WTC11 (cell line): Measurements from ENCODE around the gene CHMP1B. TPM values are rescaled to one million over a fixed set of nuclear protein-coding genes. Genes with fewer than 3 reads are reported as not detected.
A peak's percentile ranks its signal among the peaks of the same experiment; 100 is the strongest.

Experiments used
- CREM ChIP-seq: sonication (generic); formaldehyde crosslinking; IDR thresholded peaks from 2 replicates; pipeline ENCODE4 v1.8.1; 2022; ENCODE audit warnings: mild to moderate bottlenecking, missing genetic modification reagents, moderate library complexity
- FOXP1 ChIP-seq: sonication (generic); formaldehyde crosslinking; IDR thresholded peaks from 2 replicates; pipeline ENCODE4 v1.8.0; 2022; ENCODE audit warnings: missing genetic modification reagents, mild to moderate bottlenecking, moderate library complexity, borderline replicate concordance
- GRHL2 ChIP-seq: fragments of 250-450 bp; sonication (Bioruptor Pico); IDR thresholded peaks from 2 replicates; pipeline ENCODE4 v1.8.0; 2022; ENCODE audit warnings: mild to moderate bottlenecking, moderate library complexity; ENCODE audit not compliant: insufficient replicate concordance, severe bottlenecking
- IRF2 ChIP-seq: sonication (generic); formaldehyde crosslinking; IDR thresholded peaks from 2 replicates; pipeline ENCODE4 v1.8.0; 2022; ENCODE audit warnings: low read depth, missing genetic modification reagents, borderline replicate concordance
- JUN ChIP-seq: sonication (generic); formaldehyde crosslinking; IDR thresholded peaks from 2 replicates; pipeline ENCODE4 v1.8.0; 2023; ENCODE audit warnings: mild to moderate bottlenecking, missing genetic modification reagents
- KAT7 ChIP-seq: sonication (generic); formaldehyde crosslinking; IDR thresholded peaks from 2 replicates; pipeline ENCODE4 v1.8.1; 2023; ENCODE audit warnings: missing genetic modification reagents, mild to moderate bottlenecking, borderline replicate concordance
- MXD4 ChIP-seq: fragments of 250-450 bp; sonication (Bioruptor Pico); IDR thresholded peaks from 2 replicates; pipeline ENCODE4 v1.8.0; 2021; ENCODE audit warnings: mild to moderate bottlenecking, moderate library complexity, borderline replicate concordance
- NR1H2 ChIP-seq: sonication (generic); formaldehyde crosslinking; IDR thresholded peaks from 2 replicates; pipeline ENCODE4 v1.9.0; 2021; ENCODE audit warnings: mild to moderate bottlenecking, moderate library complexity, missing genetic modification reagents
- NR3C1 ChIP-seq: sonication (generic); formaldehyde crosslinking; conservative IDR thresholded peaks from 2 replicates; pipeline ENCODE4 v1.8.1; 2023; ENCODE audit warnings: low read depth, mild to moderate bottlenecking, missing genetic modification reagents
- SMAD3 ChIP-seq: sonication (generic); formaldehyde crosslinking; IDR thresholded peaks from 2 replicates; pipeline ENCODE4 v1.8.0; 2022; ENCODE audit warnings: missing genetic modification reagents, mild to moderate bottlenecking, borderline replicate concordance
- TP53 ChIP-seq: sonication (generic); formaldehyde crosslinking; IDR thresholded peaks from 2 replicates; pipeline ENCODE4 v1.8.1; 2023; ENCODE audit warnings: mild to moderate bottlenecking, missing genetic modification reagents
- ZBTB21 ChIP-seq: sonication (generic); formaldehyde crosslinking; IDR thresholded peaks from 2 replicates; pipeline ENCODE4 v1.8.1; 2023; ENCODE audit warnings: mild to moderate bottlenecking, missing genetic modification reagents, borderline replicate concordance
- ZNF121 ChIP-seq: sonication (generic); formaldehyde crosslinking; IDR thresholded peaks from 2 replicates; pipeline ENCODE4 v1.8.0; 2023; ENCODE audit warnings: missing genetic modification reagents
- ZNF317 ChIP-seq: sonication (generic); formaldehyde crosslinking; IDR thresholded peaks from 2 replicates; pipeline ENCODE4 v1.8.1; 2023; ENCODE audit warnings: low read depth, mild to moderate bottlenecking, moderate library complexity, missing genetic modification reagents, borderline replicate concordance
- ZNF396 ChIP-seq: fragments of 250-450 bp; sonication (Bioruptor Pico); IDR thresholded peaks from 2 replicates; pipeline ENCODE4 v1.8.0; 2021; ENCODE audit warnings: mild to moderate bottlenecking, moderate library complexity, borderline replicate concordance
- total RNA-seq: library from RNA; stranded (reverse); gene quantifications from 3 replicates; pipeline ENCODE4 v1.2.3, GENCODE V29; 2021
- TF ChIP-seq, protein P1 (sequence below): sonication (generic); formaldehyde crosslinking; conservative IDR thresholded peaks from 2 replicates; pipeline ENCODE4 v1.8.1; 2023; ENCODE audit warnings: mild to moderate bottlenecking, low read depth, missing genetic modification reagents, moderate library complexity
- TF ChIP-seq, protein P2 (sequence below): fragments of 250-450 bp; sonication (Bioruptor Pico); IDR thresholded peaks from 2 replicates; pipeline ENCODE4 v2.1.2; 2022; ENCODE audit warnings: mild to moderate bottlenecking, moderate library complexity
- TF ChIP-seq, protein P3 (sequence below): sonication (generic); formaldehyde crosslinking; IDR thresholded peaks from 2 replicates; pipeline ENCODE4 v1.8.0; 2022; ENCODE audit warnings: mild to moderate bottlenecking, missing genetic modification reagents
- TF ChIP-seq, protein P4 (sequence below): fragments of 250-450 bp; sonication (Bioruptor Pico); IDR thresholded peaks from 2 replicates; pipeline ENCODE4 v1.9.0; 2021; ENCODE audit warnings: mild to moderate bottlenecking, borderline replicate concordance
- TF ChIP-seq, protein P5 (sequence below): sonication (generic); formaldehyde crosslinking; IDR thresholded peaks from 2 replicates; pipeline ENCODE4 v1.8.1; 2023; ENCODE audit warnings: mild to moderate bottlenecking, missing genetic modification reagents, borderline replicate concordance
- TF ChIP-seq, protein P6 (sequence below): sonication (generic); formaldehyde crosslinking; IDR thresholded peaks from 2 replicates; pipeline ENCODE4 v1.8.1; 2023; ENCODE audit warnings: mild to moderate bottlenecking, missing genetic modification reagents, moderate library complexity
- TF ChIP-seq, protein P7 (sequence below): fragments of 250-450 bp; sonication (Bioruptor Pico); IDR thresholded peaks from 2 replicates; pipeline ENCODE4 v1.9.0; 2021; ENCODE audit warnings: mild to moderate bottlenecking
- TF ChIP-seq, protein P8 (sequence below): sonication (generic); formaldehyde crosslinking; conservative IDR thresholded peaks from 2 replicates; pipeline ENCODE4 v1.8.1; 2022; ENCODE audit warnings: mild to moderate bottlenecking, missing genetic modification reagents

Gene CHMP1B
- total RNA-seq, 1 experiment from 2014 or later: 37.2 TPM

DNA sequence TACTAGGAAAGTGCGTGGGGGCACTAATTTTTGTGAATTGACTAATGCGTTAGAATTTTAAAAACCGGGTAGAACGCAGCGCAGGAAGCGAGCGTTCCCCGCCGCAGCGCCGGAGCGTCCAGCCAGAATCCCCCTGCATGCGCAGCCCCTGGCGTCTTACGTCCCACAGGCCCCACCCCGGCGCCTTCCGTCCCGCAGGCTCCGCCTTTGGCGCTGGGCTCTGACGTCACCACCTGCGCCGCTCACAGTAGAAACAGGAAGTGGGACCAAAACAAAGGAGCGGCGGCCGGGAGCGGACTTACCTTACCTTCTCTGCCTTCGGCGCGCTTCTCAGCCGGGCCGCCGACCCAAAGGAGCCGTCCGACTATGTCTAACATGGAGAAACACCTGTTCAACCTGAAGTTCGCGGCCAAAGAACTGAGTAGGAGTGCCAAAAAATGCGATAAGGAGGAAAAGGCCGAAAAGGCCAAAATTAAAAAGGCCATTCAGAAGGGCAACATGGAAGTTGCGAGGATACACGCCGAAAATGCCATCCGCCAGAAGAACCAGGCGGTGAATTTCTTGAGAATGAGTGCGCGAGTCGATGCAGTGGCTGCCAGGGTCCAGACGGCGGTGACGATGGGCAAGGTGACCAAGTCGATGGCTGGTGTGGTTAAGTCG, at the start of gene CHMP1B (continued):
- TF ChIP-seq, protein P1, sequence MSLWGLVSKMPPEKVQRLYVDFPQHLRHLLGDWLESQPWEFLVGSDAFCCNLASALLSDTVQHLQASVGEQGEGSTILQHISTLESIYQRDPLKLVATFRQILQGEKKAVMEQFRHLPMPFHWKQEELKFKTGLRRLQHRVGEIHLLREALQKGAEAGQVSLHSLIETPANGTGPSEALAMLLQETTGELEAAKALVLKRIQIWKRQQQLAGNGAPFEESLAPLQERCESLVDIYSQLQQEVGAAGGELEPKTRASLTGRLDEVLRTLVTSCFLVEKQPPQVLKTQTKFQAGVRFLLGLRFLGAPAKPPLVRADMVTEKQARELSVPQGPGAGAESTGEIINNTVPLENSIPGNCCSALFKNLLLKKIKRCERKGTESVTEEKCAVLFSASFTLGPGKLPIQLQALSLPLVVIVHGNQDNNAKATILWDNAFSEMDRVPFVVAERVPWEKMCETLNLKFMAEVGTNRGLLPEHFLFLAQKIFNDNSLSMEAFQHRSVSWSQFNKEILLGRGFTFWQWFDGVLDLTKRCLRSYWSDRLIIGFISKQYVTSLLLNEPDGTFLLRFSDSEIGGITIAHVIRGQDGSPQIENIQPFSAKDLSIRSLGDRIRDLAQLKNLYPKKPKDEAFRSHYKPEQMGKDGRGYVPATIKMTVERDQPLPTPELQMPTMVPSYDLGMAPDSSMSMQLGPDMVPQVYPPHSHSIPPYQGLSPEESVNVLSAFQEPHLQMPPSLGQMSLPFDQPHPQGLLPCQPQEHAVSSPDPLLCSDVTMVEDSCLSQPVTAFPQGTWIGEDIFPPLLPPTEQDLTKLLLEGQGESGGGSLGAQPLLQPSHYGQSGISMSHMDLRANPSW (CRISPR knock-in tag): no peak
- TF ChIP-seq NR1H2 (CRISPR knock-in tag) (no peak), ZNF396 (no peak), MXD4 (no peak), ZNF317 (no peak), KAT7 (CRISPR knock-in tag) (no peak), JUN (CRISPR knock-in tag) (peak; percentile 33; the same call in 1 of the 2 replicates), TP53 (CRISPR knock-in tag) (peak; percentile 46; the same call in 1 of the 2 replicates), FOXP1 (CRISPR knock-in tag) (no peak), NR3C1 (no peak), CREM (CRISPR knock-in tag) (peak; percentile 99), IRF2 (CRISPR knock-in tag) (no peak), ZBTB21 (CRISPR knock-in tag) (peak; percentile 70; the same call in 1 of the 2 replicates), SMAD3 (CRISPR knock-in tag) (0 out of 2 replicates have a peak, but pooled peaks have one; percentile 40), GRHL2 (CRISPR knock-in tag) (no peak), ZNF121 (no peak)
- TF ChIP-seq, protein P2, sequence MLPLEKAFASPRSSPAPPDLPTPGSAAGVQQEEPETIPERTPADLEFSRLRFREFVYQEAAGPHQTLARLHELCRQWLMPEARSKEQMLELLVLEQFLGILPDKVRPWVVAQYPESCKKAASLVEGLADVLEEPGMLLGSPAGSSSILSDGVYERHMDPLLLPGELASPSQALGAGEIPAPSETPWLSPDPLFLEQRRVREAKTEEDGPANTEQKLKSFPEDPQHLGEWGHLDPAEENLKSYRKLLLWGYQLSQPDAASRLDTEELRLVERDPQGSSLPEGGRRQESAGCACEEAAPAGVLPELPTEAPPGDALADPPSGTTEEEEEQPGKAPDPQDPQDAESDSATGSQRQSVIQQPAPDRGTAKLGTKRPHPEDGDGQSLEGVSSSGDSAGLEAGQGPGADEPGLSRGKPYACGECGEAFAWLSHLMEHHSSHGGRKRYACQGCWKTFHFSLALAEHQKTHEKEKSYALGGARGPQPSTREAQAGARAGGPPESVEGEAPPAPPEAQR (CRISPR knock-in tag): no peak
- TF ChIP-seq, protein P3, sequence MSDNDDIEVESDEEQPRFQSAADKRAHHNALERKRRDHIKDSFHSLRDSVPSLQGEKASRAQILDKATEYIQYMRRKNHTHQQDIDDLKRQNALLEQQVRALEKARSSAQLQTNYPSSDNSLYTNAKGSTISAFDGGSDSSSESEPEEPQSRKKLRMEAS (CRISPR knock-in tag): peak; percentile 70
- TF ChIP-seq, protein P4, sequence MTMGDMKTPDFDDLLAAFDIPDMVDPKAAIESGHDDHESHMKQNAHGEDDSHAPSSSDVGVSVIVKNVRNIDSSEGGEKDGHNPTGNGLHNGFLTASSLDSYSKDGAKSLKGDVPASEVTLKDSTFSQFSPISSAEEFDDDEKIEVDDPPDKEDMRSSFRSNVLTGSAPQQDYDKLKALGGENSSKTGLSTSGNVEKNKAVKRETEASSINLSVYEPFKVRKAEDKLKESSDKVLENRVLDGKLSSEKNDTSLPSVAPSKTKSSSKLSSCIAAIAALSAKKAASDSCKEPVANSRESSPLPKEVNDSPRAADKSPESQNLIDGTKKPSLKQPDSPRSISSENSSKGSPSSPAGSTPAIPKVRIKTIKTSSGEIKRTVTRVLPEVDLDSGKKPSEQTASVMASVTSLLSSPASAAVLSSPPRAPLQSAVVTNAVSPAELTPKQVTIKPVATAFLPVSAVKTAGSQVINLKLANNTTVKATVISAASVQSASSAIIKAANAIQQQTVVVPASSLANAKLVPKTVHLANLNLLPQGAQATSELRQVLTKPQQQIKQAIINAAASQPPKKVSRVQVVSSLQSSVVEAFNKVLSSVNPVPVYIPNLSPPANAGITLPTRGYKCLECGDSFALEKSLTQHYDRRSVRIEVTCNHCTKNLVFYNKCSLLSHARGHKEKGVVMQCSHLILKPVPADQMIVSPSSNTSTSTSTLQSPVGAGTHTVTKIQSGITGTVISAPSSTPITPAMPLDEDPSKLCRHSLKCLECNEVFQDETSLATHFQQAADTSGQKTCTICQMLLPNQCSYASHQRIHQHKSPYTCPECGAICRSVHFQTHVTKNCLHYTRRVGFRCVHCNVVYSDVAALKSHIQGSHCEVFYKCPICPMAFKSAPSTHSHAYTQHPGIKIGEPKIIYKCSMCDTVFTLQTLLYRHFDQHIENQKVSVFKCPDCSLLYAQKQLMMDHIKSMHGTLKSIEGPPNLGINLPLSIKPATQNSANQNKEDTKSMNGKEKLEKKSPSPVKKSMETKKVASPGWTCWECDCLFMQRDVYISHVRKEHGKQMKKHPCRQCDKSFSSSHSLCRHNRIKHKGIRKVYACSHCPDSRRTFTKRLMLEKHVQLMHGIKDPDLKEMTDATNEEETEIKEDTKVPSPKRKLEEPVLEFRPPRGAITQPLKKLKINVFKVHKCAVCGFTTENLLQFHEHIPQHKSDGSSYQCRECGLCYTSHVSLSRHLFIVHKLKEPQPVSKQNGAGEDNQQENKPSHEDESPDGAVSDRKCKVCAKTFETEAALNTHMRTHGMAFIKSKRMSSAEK (CRISPR knock-in tag): no peak
- TF ChIP-seq, protein P5, sequence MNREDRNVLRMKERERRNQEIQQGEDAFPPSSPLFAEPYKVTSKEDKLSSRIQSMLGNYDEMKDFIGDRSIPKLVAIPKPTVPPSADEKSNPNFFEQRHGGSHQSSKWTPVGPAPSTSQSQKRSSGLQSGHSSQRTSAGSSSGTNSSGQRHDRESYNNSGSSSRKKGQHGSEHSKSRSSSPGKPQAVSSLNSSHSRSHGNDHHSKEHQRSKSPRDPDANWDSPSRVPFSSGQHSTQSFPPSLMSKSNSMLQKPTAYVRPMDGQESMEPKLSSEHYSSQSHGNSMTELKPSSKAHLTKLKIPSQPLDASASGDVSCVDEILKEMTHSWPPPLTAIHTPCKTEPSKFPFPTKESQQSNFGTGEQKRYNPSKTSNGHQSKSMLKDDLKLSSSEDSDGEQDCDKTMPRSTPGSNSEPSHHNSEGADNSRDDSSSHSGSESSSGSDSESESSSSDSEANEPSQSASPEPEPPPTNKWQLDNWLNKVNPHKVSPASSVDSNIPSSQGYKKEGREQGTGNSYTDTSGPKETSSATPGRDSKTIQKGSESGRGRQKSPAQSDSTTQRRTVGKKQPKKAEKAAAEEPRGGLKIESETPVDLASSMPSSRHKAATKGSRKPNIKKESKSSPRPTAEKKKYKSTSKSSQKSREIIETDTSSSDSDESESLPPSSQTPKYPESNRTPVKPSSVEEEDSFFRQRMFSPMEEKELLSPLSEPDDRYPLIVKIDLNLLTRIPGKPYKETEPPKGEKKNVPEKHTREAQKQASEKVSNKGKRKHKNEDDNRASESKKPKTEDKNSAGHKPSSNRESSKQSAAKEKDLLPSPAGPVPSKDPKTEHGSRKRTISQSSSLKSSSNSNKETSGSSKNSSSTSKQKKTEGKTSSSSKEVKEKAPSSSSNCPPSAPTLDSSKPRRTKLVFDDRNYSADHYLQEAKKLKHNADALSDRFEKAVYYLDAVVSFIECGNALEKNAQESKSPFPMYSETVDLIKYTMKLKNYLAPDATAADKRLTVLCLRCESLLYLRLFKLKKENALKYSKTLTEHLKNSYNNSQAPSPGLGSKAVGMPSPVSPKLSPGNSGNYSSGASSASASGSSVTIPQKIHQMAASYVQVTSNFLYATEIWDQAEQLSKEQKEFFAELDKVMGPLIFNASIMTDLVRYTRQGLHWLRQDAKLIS (CRISPR knock-in tag): 0 out of 2 replicates have a peak, but pooled peaks have one; percentile 35
- TF ChIP-seq, protein P6, sequence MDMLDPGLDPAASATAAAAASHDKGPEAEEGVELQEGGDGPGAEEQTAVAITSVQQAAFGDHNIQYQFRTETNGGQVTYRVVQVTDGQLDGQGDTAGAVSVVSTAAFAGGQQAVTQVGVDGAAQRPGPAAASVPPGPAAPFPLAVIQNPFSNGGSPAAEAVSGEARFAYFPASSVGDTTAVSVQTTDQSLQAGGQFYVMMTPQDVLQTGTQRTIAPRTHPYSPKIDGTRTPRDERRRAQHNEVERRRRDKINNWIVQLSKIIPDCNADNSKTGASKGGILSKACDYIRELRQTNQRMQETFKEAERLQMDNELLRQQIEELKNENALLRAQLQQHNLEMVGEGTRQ (CRISPR knock-in tag): 0 out of 2 replicates have a peak, but pooled peaks have one; percentile 27
- TF ChIP-seq, protein P7, sequence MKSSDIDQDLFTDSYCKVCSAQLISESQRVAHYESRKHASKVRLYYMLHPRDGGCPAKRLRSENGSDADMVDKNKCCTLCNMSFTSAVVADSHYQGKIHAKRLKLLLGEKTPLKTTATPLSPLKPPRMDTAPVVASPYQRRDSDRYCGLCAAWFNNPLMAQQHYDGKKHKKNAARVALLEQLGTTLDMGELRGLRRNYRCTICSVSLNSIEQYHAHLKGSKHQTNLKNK (CRISPR knock-in tag): no peak
- TF ChIP-seq, protein P8, sequence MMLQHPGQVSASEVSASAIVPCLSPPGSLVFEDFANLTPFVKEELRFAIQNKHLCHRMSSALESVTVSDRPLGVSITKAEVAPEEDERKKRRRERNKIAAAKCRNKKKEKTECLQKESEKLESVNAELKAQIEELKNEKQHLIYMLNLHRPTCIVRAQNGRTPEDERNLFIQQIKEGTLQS: no peak
